Activated naive CD8-positive, alpha-beta T cell treated with anti-CD3 and anti-CD28 coated beads, Interleukin-2, amount 50 U/mL, for 24 hours (primary cell): Measurements from ENCODE around the gene KSR1.

Experiments
- ATAC-seq: fragments of 150-1000 bp; cut with Tn5 transposase; one replicate; pipeline ENCODE4 v1.10.0; 2021
- DNase-seq: peaks from one replicate; pipeline ENCODE4 v3.0.0; 2021
- H3K27ac Mint-ChIP-seq: one replicate; pipeline ENCODE4 v1.8.0; 2021; ENCODE audit warnings: mild to moderate bottlenecking, mixed read lengths
- H3K27me3 Mint-ChIP-seq: one replicate; pipeline ENCODE4 v1.8.0; 2021; ENCODE audit warnings: mixed read lengths
- H3K36me3 Mint-ChIP-seq: one replicate; pipeline ENCODE4 v1.8.0; 2021; ENCODE audit warnings: low read depth, mixed read lengths
- H3K4me1 Mint-ChIP-seq: one replicate; pipeline ENCODE4 v1.8.0; 2021; ENCODE audit warnings: mixed read lengths
- H3K4me3 Mint-ChIP-seq: one replicate; pipeline ENCODE4 v1.8.0; 2021; ENCODE audit warnings: mild to moderate bottlenecking, moderate library complexity, mixed read lengths
- H3K9me3 Mint-ChIP-seq: one replicate; pipeline ENCODE4 v1.8.0; 2021; ENCODE audit warnings: mixed read lengths

KSR1 gene

DNA sequence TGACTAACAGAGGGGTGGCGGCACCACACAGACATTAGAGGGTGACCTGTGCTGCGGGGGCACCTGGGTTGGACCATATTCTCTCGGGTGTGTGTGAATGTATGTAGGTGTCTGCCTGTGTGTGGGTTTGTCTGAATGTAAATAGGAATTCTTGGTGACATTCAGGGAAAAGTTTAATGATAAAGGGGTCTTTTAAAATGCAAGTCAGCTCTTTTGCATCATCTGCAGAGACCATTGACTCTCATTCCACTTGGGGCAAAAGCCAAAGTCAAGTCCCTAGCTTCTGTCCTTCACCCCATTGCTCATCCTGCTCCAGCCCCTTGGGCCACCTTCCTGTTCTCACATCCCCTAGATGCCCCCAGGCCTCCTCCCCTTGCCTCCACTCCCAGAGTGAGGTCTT lies 23.6 kb downstream of the KSR1 start:
- Mint-ChIP-seq H3K27me3 (no peaks in the 10 kb centered on the region), H3K4me1 (peaks cover 77% of the 10 kb centered on the region), H3K9me3 (no peaks in the 10 kb centered on the region), H3K36me3 (peaks cover 15% of the 10 kb centered on the region), H3K4me3 (no peak overlapping the region), H3K27ac (peak overlapping the region; percentile 37)
- no peak for ATAC-seq
- DNase-seq = no peak

DNA sequence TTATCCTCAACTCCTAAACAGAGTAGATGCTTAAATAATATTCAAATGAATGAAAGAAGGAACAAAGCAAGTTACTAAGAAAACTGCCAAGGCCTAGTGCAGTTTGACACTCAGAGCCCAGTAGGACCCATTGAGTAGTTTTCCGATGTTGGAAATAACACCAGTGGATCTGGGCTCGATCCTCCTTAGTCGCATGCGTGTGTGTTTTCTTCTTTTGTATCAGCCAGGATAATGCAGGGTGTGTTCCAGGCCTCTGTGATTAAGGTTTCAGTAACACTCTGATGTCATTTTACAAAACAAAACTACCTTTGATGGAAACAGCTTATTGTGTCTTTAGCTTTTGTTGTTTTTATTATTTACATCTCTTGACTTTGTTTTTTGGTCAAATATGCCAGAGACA lies 24.5 kb downstream of the KSR1 start:
- H3K4me1 Mint-ChIP-seq = peaks cover 71% of the 10 kb centered on the region
- H3K27me3 Mint-ChIP-seq = no peaks in the 10 kb centered on the region
- H3K4me3 Mint-ChIP-seq = no peak overlapping the region
- H3K36me3 Mint-ChIP-seq = peaks cover 10% of the 10 kb centered on the region
- no peak for DNase-seq
- ATAC-seq = no peak
- H3K27ac Mint-ChIP-seq = peak overlapping the region; percentile 59
- H3K9me3 Mint-ChIP-seq = no peaks in the 10 kb centered on the region

DNA sequence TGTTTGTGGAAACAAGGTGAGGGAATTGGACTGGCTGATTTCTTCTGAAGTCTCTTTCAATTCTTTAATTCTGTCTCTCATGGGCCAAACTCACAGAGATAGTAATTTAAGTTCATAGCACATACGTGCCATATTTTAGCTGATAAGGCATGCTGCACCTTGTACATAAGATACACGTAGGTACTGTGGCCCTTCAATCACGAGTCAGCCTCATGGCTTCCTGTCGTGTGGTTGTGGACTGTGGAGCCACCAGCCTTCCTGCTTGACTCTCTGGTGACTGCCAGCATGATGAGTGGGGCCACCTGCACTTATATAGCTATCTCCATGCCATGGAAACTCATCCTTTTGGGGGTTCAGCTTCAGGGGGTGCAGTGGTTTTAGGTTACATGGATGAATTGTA lies 25.1 kb downstream of the KSR1 start:
- Mint-ChIP-seq H3K4me1 (peaks cover 68% of the 10 kb centered on the region), H3K4me3 (peak overlapping the region; percentile 19), H3K27me3 (no peaks in the 10 kb centered on the region), H3K36me3 (peaks cover 9% of the 10 kb centered on the region), H3K27ac (peak overlapping the region; percentile 59), H3K9me3 (no peaks in the 10 kb centered on the region)
- ATAC-seq (peak; percentile 83), DNase-seq (peak; percentile 40)

- Mint-ChIP-seq H3K27ac (no peak overlapping the region), H3K27me3 (no peaks in the 10 kb centered on the region), H3K4me1 (peaks cover 53% of the 10 kb centered on the region), H3K36me3 (peaks cover 26% of the 10 kb centered on the region), H3K4me3 (no peak overlapping the region), H3K9me3 (no peaks in the 10 kb centered on the region)
- DNase-seq (no peak), ATAC-seq (no peak)
These were observed 28.9 kb downstream of the KSR1 start for GRCh38 chr17:27485125-27485524.

DNA sequence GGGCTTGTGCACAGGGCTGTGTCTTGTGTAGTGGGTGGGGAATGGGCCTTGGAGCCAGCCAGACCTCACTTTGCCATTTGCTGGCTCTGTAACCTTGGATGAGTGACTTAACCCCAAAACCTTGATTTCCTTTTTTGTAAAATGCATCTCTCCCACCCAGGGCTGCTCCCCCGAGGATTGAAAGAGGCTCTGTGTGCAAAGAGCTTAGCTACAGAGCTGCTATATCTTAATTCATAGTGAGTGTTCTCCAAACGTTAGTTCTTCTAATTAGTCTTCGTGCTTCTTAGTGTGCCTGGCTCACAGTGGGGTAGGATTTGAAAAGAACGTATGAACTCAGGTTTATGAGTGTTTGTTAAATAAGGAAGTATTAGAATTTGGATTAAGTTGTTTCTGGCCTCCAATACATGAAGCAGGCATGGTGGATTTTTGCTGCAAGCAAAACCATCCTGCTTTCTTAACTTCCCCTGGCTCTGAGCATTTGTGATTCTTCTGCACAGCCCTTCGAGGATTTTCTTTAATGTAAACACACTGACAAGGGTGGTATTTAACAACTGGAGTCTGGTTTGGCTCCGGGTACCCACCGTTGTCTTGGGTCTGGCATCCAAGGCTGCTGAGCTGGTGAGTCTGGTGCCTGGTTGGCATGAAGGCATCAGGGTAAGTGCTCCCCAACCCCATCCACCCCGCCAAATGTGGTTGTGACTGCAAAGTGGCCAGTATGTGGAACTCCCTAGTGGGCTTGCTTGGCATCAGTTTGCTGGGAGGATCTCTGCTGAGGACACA lies 29.7 kb downstream of the KSR1 start:
- H3K27ac Mint-ChIP-seq = no peak overlapping the region

DNA sequence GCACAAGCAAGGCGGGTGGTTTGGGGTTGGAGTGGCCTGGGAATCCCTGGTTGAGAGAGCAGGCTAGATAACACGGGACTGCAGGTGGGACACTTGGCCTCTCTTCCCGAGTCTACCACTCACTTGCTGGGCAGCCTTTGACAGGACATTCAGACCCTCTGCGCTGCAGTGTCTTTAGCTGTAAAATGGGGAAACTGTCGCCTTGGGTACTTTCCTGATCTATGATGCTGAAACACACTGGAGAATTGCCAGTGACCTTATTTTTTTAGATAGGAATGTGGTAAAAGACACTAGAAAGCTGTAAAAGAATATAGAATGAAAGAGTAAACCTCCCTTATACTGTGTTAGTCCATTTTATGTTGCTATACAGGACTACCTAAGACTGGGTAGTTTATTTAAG lies 30.5 kb downstream of the KSR1 start:
- Mint-ChIP-seq H3K9me3 (no peaks in the 10 kb centered on the region), H3K4me1 (peaks cover 52% of the 10 kb centered on the region), H3K4me3 (no peak overlapping the region), H3K36me3 (peaks cover 25% of the 10 kb centered on the region), H3K27ac (no peak overlapping the region), H3K27me3 (no peaks in the 10 kb centered on the region)
- no peak for ATAC-seq
- DNase-seq = no peak

More for the DNA sequence above, 29.7 kb downstream of the KSR1 start:
- ATAC-seq (no peak), DNase-seq (no peak)
- no peaks in the 10 kb centered on the region for H3K27me3 Mint-ChIP-seq
- H3K9me3 Mint-ChIP-seq = no peaks in the 10 kb centered on the region
- no peak overlapping the region for H3K4me3 Mint-ChIP-seq
- peaks cover 26% of the 10 kb centered on the region for H3K36me3 Mint-ChIP-seq
- peaks cover 52% of the 10 kb centered on the region for H3K4me1 Mint-ChIP-seq

- peaks cover 49% of the 10 kb centered on the region for H3K4me1 Mint-ChIP-seq
- no peak overlapping the region for H3K27ac Mint-ChIP-seq
- H3K4me3 Mint-ChIP-seq = no peak overlapping the region
- no peak for DNase-seq
- no peaks in the 10 kb centered on the region for H3K27me3 Mint-ChIP-seq
- peaks cover 32% of the 10 kb centered on the region for H3K36me3 Mint-ChIP-seq
- no peak for ATAC-seq
- no peaks in the 10 kb centered on the region for H3K9me3 Mint-ChIP-seq
These were observed 32.0 kb downstream of the KSR1 start for GRCh38 chr17:27488231-27488630.

DNA sequence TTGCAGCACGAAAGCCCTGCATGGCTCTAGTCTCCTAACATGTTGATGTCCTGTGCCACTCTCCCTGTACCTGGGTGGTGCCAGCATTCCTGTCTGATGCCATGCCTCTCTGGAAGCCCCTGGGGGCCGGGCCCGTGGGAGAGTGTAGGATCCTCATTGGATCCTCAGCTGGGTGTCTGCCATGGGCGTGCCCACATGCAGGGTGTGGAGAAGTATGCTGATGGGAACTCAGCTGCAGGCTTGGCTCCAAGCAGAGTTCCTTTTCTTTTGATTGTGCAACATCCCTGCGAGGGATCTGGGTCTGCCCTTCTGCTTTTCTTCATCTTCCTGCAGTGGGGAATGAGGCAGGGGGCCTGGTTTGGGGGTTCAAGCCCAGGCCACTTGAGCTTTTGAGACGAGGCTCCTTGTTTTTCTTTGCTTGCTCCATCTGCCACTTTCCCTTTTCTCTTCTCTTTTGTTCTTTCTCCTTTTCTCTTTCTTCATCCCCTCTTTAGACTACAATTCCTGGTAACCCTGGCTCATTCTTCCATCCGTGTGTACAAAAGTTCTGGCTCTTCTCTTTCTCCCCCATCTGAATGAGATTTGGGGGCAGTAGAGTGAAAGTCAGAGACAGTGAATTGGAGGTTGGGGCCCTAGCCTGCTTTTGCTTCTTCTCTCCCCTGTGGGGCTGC lies 32.9 kb downstream of the KSR1 start:
- H3K36me3 Mint-ChIP-seq = peaks cover 27% of the 10 kb centered on the region
- H3K4me1 Mint-ChIP-seq = peaks cover 44% of the 10 kb centered on the region
- no peaks in the 10 kb centered on the region for H3K27me3 Mint-ChIP-seq
- no peak overlapping the region for H3K4me3 Mint-ChIP-seq
- no peaks in the 10 kb centered on the region for H3K9me3 Mint-ChIP-seq
- H3K27ac Mint-ChIP-seq = peak overlapping the region; percentile 22
- DNase-seq (no peak), ATAC-seq (no peak)

DNA sequence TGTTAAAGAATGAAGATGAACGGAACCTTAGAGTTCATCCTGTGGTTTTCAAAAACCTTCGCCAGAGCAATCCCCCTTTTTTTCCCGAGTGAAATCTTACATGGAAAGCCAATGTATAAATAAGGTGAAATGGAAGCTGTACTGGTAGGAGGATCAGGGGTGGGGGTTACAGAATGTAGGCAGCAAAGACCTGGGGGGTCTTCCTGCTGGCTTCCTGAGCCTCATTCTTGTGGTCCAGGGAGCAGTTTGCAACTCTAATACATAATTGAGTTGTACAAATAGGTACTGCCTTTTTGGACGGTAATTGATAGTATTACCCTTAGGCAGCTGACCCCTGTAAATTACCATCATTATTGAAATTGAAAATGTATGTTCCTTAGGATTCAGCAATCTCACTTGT lies 34.1 kb downstream of the KSR1 start:
- H3K36me3 Mint-ChIP-seq = peaks cover 27% of the 10 kb centered on the region
- H3K27me3 Mint-ChIP-seq = no peaks in the 10 kb centered on the region
- ATAC-seq (no peak), DNase-seq (no peak)
- H3K9me3 Mint-ChIP-seq = no peaks in the 10 kb centered on the region
- H3K4me1 Mint-ChIP-seq = peaks cover 49% of the 10 kb centered on the region
- H3K4me3 Mint-ChIP-seq = no peak overlapping the region
- H3K27ac Mint-ChIP-seq = no peak overlapping the region

- Mint-ChIP-seq H3K4me3 (no peak overlapping the region), H3K27me3 (no peaks in the 10 kb centered on the region), H3K36me3 (peaks cover 27% of the 10 kb centered on the region), H3K27ac (no peak overlapping the region), H3K4me1 (peaks cover 47% of the 10 kb centered on the region), H3K9me3 (no peaks in the 10 kb centered on the region)
- ATAC-seq = peak; percentile 47
- no peak for DNase-seq
These were observed 35.5 kb downstream of the KSR1 start for GRCh38 chr17:27491713-27492190.

DNA sequence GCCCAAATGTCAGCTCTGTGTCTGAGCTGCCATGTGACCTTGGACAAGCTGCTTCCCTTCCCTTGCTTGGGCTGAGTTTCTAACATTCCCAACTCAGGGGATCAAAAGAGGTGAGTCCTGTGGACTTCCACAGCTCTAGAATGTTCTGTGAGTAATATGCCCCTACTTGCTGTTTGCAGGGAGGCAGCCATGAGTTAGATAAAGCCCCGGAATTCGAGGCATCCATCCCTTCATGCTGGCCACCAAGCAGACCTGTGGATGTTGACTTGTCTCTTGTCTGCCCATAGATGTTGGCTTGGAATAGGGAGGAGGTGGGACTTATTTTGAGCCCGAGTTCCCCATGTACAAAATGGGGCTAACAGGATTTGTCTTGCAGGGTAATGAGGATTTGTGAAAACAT lies 36.2 kb downstream of the KSR1 start:
- H3K27ac Mint-ChIP-seq = no peak overlapping the region
- ATAC-seq (no peak), DNase-seq (no peak)
- no peak overlapping the region for H3K4me3 Mint-ChIP-seq
- H3K4me1 Mint-ChIP-seq = peaks cover 47% of the 10 kb centered on the region
- no peaks in the 10 kb centered on the region for H3K27me3 Mint-ChIP-seq
- H3K9me3 Mint-ChIP-seq = no peaks in the 10 kb centered on the region
- peaks cover 21% of the 10 kb centered on the region for H3K36me3 Mint-ChIP-seq

DNA sequence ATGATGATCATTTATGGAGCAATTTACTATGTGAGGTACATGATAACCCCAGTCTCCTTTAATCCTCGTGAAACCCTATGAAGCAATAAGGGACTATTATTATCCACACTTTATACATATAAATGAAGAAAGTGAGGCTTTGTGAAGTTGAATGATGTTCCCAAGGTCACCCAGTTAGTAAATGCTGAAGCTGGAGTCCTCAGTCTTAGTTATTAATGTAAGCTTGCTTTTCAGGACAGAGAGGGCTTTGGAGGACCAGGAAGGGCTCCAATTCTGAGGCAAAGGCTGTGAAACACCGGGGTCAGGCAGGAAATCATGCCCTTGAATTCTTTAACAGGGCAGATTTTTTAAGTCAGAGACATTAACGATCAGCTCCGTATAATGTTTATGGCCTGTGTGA lies 36.8 kb downstream of the KSR1 start:
- DNase-seq (no peak), ATAC-seq (no peak)
- Mint-ChIP-seq H3K27me3 (no peaks in the 10 kb centered on the region), H3K4me3 (no peak overlapping the region), H3K36me3 (peaks cover 20% of the 10 kb centered on the region), H3K27ac (no peak overlapping the region), H3K9me3 (no peaks in the 10 kb centered on the region), H3K4me1 (peaks cover 43% of the 10 kb centered on the region)

- Mint-ChIP-seq H3K4me3 (no peak overlapping the region), H3K27me3 (no peaks in the 10 kb centered on the region), H3K9me3 (no peaks in the 10 kb centered on the region), H3K4me1 (peaks cover 37% of the 10 kb centered on the region), H3K27ac (peak overlapping the region; percentile 8), H3K36me3 (peaks cover 21% of the 10 kb centered on the region)
- DNase-seq = no peak
- no peak for ATAC-seq
These were observed 38.2 kb downstream of the KSR1 start for GRCh38 chr17:27494192-27495091.

DNA sequence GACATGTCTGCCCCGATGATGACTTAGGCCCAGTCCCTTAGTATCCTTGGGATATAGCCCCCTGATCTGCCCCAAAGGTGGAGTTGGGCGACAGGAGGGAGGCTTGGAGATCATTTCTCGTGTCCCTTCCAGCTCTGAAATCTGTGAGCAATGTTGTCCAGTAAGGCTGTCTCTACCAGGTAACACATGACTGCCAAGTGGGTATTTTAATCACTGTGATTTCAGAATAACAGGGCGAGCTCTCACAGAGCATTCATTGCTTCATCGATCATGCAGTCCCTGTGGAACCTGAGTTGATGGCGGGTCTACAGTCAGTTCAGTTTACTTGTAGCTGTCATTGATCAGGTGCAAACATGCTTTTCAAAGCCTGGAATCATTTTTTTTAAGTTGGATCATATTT lies 39.2 kb downstream of the KSR1 start:
- DNase-seq (no peak), ATAC-seq (no peak)
- Mint-ChIP-seq H3K9me3 (peaks cover 8% of the 10 kb centered on the region), H3K27me3 (no peaks in the 10 kb centered on the region), H3K27ac (no peak overlapping the region), H3K36me3 (peaks cover 31% of the 10 kb centered on the region), H3K4me1 (peaks cover 29% of the 10 kb centered on the region), H3K4me3 (no peak overlapping the region)
